HepG2 (cell line): ENCODE results near the gene DOK1. TPM values are rescaled to one million over a fixed set of nuclear protein-coding genes. Genes with fewer than 3 reads are reported as not detected.

Experiments
- ATF4 ChIP-seq, 2 experiments: fragments of 450-650 bp in 1 of 2; sonication (generic) in 1 of 2; formaldehyde crosslinking; IDR thresholded peaks; 2 replicates each; pipeline versions ENCODE4 v1.5.0 to v1.8.0; 2020 to 2022; ENCODE audit warnings: mild to moderate bottlenecking in 1 of 2, missing genetic modification reagents in 1 of 2
- IRF1 ChIP-seq: sonication (generic); formaldehyde crosslinking; IDR thresholded peaks from 2 replicates; pipeline ENCODE4 v1.4.0; 2020; ENCODE audit warnings: low read depth, mild to moderate bottlenecking, missing genetic modification reagents
- JUNB ChIP-seq: sonication (generic); formaldehyde crosslinking; IDR thresholded peaks from 2 replicates; pipeline ENCODE4 v1.8.0; 2022; ENCODE audit warnings: missing genetic modification reagents, mild to moderate bottlenecking, borderline replicate concordance
- KAT2B ChIP-seq: fragments of 150-350 bp; IDR thresholded peaks from 2 replicates; pipeline ENCODE4 v1.6.1; 2014; ENCODE audit warnings: low read depth, low read length, borderline replicate concordance
- MYNN ChIP-seq: sonication (generic); formaldehyde crosslinking; IDR thresholded peaks from 2 replicates; pipeline ENCODE4 v1.4.0; 2020; ENCODE audit warnings: mild to moderate bottlenecking, low read depth, missing genetic modification reagents
- NBN ChIP-seq: fragments of 450-650 bp; conservative IDR thresholded peaks from 2 replicates; pipeline ENCODE4 v1.6.1; 2017
- PRDM10 ChIP-seq: sonication (generic); formaldehyde crosslinking; IDR thresholded peaks from 2 replicates; pipeline ENCODE4 v1.4.0; 2020; ENCODE audit warnings: low read depth, missing genetic modification reagents
- RBAK ChIP-seq: sonication (generic); formaldehyde crosslinking; IDR thresholded peaks from 2 replicates; pipeline ENCODE4 v1.5.1; 2020; ENCODE audit warnings: mild to moderate bottlenecking, missing genetic modification reagents
- TARDBP ChIP-seq: sonication (generic); formaldehyde crosslinking; IDR thresholded peaks from 2 replicates; pipeline ENCODE4 v1.8.0; 2022; ENCODE audit warnings: mild to moderate bottlenecking, missing genetic modification reagents
- ZNF142 ChIP-seq: sonication (generic); formaldehyde crosslinking; IDR thresholded peaks from 2 replicates; pipeline ENCODE4 v1.4.0; 2020; ENCODE audit warnings: missing genetic modification reagents
- ZNF18 ChIP-seq: sonication (generic); formaldehyde crosslinking; IDR thresholded peaks from 2 replicates; pipeline ENCODE4 v1.8.0; 2022; ENCODE audit warnings: mild to moderate bottlenecking, missing genetic modification reagents; ENCODE audit not compliant: insufficient replicate concordance
- ZNF432 ChIP-seq: sonication (generic); formaldehyde crosslinking; IDR thresholded peaks from 2 replicates; pipeline ENCODE4 v1.5.0; 2020; ENCODE audit warnings: missing genetic modification reagents, mild to moderate bottlenecking, borderline replicate concordance
- ZNF576 ChIP-seq: sonication (generic); formaldehyde crosslinking; IDR thresholded peaks from 2 replicates; pipeline ENCODE4 v1.4.0; 2020; ENCODE audit warnings: mild to moderate bottlenecking, missing genetic modification reagents
- ZNF83 ChIP-seq: sonication (generic); formaldehyde crosslinking; IDR thresholded peaks from 2 replicates; pipeline ENCODE4 v1.4.0; 2020; ENCODE audit warnings: missing genetic modification reagents, mild to moderate bottlenecking, borderline replicate concordance
- polyA plus RNA-seq, 8 experiments: library from polyadenylated mRNA; depleted of rRNA in 3 of 8; stranded (reverse) in 7 of 8; unstranded in 1 of 8; fragments of >200 nt; fragmentation: Illumina TruSeq in 4 of 8; extraction: Trizol in 4 of 8; gene quantifications; 2 replicates each; pipeline versions ENCODE4 v1.2.1 to v1.2.3, GENCODE V29; 2011 to 2016; ENCODE audit warnings: low read depth in 4 of 8, missing spikeins in 1 of 8, mixed read lengths in 1 of 8; ENCODE audit not compliant: insufficient read depth in 1 of 8
- total RNA-seq, 5 experiments: library from RNA; depleted of rRNA; stranded (reverse); fragments of >200 nt; fragmentation: Illumina TruSeq; extraction: Trizol; gene quantifications; 2 replicates each; pipeline ENCODE4 v1.2.3, GENCODE V29; 2016; ENCODE audit warnings: low read depth in 1 of 5

Gene DOK1
- total and polyA plus RNA-seq, 2 of the 13 experiments (the other 11 are each of a cell fraction or from before 2014, with no cell fraction given), result 0.53 to 0.74 TPM

GRCh38 chr2:74507145-74507925, 47.2 kb upstream of the DOK1 start, which contains the start of gene PCGF1 (continued):
- TF ChIP-seq ZNF142 (peak; percentile 90), ZNF576 (CRISPR knock-in tag) (peak; percentile 10; the same call in 1 of the 2 replicates), RBAK (CRISPR knock-in tag) (no peak; the same call in 1 of the 2 replicates), NBN (no peak), KAT2B (no peak), JUNB (CRISPR knock-in tag) (no peak), MYNN (CRISPR knock-in tag) (no peak), ZNF83 (CRISPR knock-in tag) (no peak), ZNF18 (CRISPR knock-in tag) (no peak), ZNF432 (CRISPR knock-in tag) (no peak), ATF4 (CRISPR knock-in tag; IDR thresholded peaks at IDR 0.05) (0 out of 4 replicates have a peak, but pooled peaks of 1 of the 2 experiments have one; percentile 11), IRF1 (CRISPR knock-in tag) (no peak), PRDM10 (CRISPR knock-in tag) (peak; percentile 89), TARDBP (no peak; the same call in 1 of the 2 replicates)
